Measurements from ENCODE around the gene MYG1.

The MYG1 gene

GRCh38 chr12:53344824-53345485 lies 45.5 kb downstream of the MYG1 start:
- no peak for TF ChIP-seq GATA1 (IDR thresholded peaks at IDR 0.05; ENCODE audit: low read depth, low read length)
- no peak for TF ChIP-seq POLR2A (IDR thresholded peaks at IDR 0.05; ENCODE audit: low read length)
- DNase-seq: peak; percentile 65 to 75

- DNase-seq: no peak
Measured at GRCh38 chr12:53345486-53346188, 46.1 kb downstream of the MYG1 start.

GRCh38 chr12:53346491-53346890 lies 47.0 kb downstream of the MYG1 start:
- no peak for TF ChIP-seq POLR2A (IDR thresholded peaks at IDR 0.05; ENCODE audit: low read length)
- no peak for TF ChIP-seq GATA1 (IDR thresholded peaks at IDR 0.05; ENCODE audit: low read depth, low read length)
- DNase-seq: no peak

More at GRCh38 chr12:53345486-53346188, 46.1 kb downstream of the MYG1 start:
- no peak for TF ChIP-seq POLR2A (IDR thresholded peaks at IDR 0.05; ENCODE audit: low read length)
- no peak for TF ChIP-seq GATA1 (IDR thresholded peaks at IDR 0.05; ENCODE audit: low read depth, low read length)

DNA sequence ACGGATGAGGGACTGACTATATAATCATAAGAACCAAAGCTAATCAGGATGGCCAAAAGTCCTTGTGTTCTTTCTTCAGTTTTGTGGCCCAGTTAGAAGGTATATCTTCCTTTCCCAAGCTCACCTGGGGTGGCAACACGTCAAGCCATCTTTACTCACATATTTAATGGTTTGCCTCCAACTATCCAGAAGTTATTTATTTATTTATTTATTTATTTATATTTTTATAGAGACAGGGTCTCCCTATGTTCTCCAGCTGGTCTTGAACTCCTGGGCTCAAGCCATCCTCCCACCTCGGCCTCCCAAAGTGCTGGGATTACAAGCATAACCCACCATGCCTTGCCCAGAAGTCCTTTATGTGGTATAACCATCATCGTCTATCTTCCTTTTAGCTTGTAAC lies 48.4 kb downstream of the MYG1 start:
- DNase-seq: no peak
- TF ChIP-seq GATA1 (IDR thresholded peaks at IDR 0.05; ENCODE audit: low read depth, low read length) (no peak), POLR2A (IDR thresholded peaks at IDR 0.05; ENCODE audit: low read length) (no peak)

DNA sequence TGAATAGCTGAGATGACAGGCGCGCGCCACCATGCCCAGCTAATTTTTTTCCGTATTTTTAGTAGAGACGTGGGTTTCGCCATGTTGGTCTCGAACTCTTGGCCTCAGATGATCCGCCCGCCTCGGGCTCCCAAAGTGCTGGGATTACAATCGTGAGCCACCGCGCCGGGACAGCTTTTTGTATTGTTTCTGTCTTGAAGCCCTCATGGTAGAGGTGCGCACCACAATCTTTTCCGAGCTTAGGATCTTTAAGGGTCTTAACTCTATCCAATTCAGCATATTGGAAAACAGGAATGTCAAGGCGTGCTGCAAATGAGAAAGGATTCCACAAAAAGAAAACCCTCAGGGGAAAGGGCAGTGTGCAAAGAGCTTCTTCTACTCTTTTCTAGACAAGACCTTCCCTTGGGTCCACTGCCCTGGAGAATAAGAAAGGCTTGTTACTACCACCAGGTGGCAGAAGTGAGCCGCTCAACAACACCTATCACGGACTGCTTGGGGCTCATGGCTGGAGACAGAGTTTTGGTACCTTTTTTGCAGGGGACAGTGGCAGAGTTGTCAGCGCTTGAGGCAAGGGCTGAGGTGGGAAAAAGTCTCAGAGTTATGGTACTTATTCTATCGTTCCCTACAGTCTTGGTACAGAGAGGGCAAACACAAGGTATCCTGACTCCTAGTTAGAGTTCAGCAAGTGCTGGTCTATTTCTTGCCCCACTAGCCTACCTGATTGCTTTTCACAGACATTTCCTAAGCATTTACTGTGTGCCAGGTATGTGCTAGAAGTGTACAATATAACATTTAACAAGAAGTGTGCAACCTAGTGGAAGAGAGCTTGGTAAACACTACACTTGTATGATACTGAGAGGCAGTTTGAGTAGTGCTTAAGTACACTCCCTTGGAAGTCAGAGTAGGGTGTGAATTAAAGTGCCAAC lies 53.1 kb downstream of the MYG1 start:
- TF ChIP-seq GATA1 (IDR thresholded peaks at IDR 0.05; ENCODE audit: low read depth, low read length) (no peak), POLR2A (IDR thresholded peaks at IDR 0.05; ENCODE audit: low read length) (no peak)
- DNase-seq: peak; percentile 87 to 95

DNA sequence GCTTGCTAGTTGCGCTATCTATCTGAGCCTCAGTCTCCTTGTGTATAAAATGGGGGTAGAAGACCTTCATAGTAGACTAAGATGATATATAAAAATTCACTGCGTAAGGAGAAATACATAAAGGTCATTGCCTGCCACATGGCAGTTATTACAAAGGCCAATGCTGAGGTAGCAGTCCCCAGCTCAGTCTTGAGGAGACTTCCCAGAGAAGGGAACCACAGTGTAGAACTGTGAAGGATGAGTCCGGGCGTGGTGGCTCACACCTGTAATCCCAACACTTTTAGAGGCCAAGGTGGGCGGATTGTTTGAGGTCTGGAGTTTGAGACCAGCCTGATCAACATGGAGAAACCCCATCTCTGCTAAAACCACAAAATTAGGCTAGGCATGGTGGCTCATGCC lies 53.8 kb downstream of the MYG1 start:
- no peak for DNase-seq
- no peak for TF ChIP-seq GATA1 (IDR thresholded peaks at IDR 0.05; ENCODE audit: low read depth, low read length)
- no peak for TF ChIP-seq POLR2A (IDR thresholded peaks at IDR 0.05; ENCODE audit: low read length)

DNA sequence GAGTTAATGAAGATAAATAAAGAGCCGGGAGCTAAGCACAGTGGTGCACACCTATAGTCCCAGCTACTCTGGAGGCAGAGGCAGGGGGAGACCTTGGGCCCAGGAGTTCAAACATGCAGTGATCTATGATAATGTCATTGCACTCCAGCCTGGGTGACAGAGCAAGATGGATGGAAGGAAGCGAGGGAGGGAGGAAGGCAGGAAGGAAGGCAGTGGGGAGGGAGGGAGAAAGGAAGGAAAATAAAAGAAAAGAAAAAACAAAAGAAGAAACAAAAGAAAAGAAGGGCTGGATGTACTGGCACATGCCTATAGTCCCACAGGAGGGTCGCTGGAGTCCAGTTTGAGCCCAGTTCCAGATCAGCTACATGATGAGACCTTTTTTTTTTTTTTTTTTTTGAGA lies 55.6 kb downstream of the MYG1 start:
- TF ChIP-seq POLR2A (IDR thresholded peaks at IDR 0.05; ENCODE audit: low read length): no peak
- TF ChIP-seq GATA1 (IDR thresholded peaks at IDR 0.05; ENCODE audit: low read depth, low read length): no peak
- DNase-seq: no peak
